Activated CD8-positive, alpha-beta memory T cell treated with anti-CD3 and anti-CD28 coated beads, Interleukin-2, amount 10 ng/mL, durations not matched to agents 7 days and 5 days (primary cell): ENCODE measurements around the gene HOXB1. TPM values are rescaled to one million over a fixed set of nuclear protein-coding genes. Genes with fewer than 3 reads are reported as not detected.
A peak's percentile ranks its signal among the peaks of the same experiment; 100 is the strongest.

ENCODE experiments used
- ATAC-seq: fragments of 150-1000 bp; cut with Tn5 transposase; one replicate; pipeline ENCODE4 v1.10.0; 2021; ENCODE audit warnings: moderate library complexity
- CTCF ChIA-PET: fragments of 350-600 bp; sonication (Branson Sonifier 250); formaldehyde crosslinking; loops from one replicate; lab custom pipeline; 2021; ENCODE audit warnings: antibody characterized with exemption; lab: Charles Lee
- DNase-seq: peaks from one replicate; pipeline ENCODE4 v3.0.0-alpha.2; 2020
- H3K27ac Mint-ChIP-seq: one replicate; pipeline ENCODE4 v1.8.0; 2021; ENCODE audit warnings: mild to moderate bottlenecking, mixed read lengths
- H3K27me3 Mint-ChIP-seq: one replicate; pipeline ENCODE4 v1.8.0; 2021; ENCODE audit warnings: mixed read lengths
- H3K36me3 Mint-ChIP-seq: one replicate; pipeline ENCODE4 v1.8.0; 2021; ENCODE audit warnings: mild to moderate bottlenecking, mixed read lengths
- H3K4me1 Mint-ChIP-seq: one replicate; pipeline ENCODE4 v1.8.0; 2021; ENCODE audit warnings: mixed read lengths
- H3K4me3 Mint-ChIP-seq: one replicate; pipeline ENCODE4 v1.8.0; 2021; ENCODE audit warnings: mild to moderate bottlenecking, moderate library complexity, mixed read lengths
- H3K9me3 Mint-ChIP-seq: one replicate; pipeline ENCODE4 v1.8.0; 2022; ENCODE audit warnings: low read depth, mixed read lengths
- total RNA-seq, 2 experiments: library from RNA; stranded (reverse); gene quantifications; one replicate each; pipeline ENCODE4 v1.2.3, GENCODE V29; 2021

Gene HOXB1
- not detected for total RNA-seq

DNA sequence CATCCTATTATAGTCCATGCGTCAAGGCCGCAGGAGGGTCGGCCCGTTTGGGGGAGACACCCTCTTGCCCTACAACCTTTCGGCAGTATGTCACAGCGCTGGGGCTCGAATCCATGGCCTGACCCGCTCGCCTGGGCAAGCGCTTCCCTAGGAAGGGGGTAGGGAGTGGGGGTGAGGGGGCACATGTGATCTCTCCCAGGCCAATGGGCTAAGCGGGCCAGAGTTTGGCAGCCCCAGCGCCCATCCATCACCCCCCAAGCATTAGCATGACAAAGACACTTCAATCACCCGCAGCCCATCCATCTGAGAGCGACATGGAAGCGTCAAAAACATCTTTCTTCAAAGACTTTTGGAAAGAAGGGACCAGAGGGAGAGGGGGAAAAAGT is at the start of gene HOXB1:
Gene HOXB1 (minus strand): TSS at position 125 of the 386 bp plus-strand sequence. CDS start 107 bp downstream, at position 18.
- Mint-ChIP-seq H3K9me3 (no peaks in the 10 kb centered on the region), H3K27me3 (peaks cover 23% of the 10 kb centered on the region), H3K4me3 (no peak within 1 kb of the TSS), H3K4me1 (no peaks in the 10 kb centered on the region), H3K36me3 (no peaks in the 10 kb centered on the region), H3K27ac (no peak within 1 kb of the TSS)
- CTCF ChIA-PET, result no interaction called here
- DNase-seq, result no peak
- no peak for ATAC-seq

DNA sequence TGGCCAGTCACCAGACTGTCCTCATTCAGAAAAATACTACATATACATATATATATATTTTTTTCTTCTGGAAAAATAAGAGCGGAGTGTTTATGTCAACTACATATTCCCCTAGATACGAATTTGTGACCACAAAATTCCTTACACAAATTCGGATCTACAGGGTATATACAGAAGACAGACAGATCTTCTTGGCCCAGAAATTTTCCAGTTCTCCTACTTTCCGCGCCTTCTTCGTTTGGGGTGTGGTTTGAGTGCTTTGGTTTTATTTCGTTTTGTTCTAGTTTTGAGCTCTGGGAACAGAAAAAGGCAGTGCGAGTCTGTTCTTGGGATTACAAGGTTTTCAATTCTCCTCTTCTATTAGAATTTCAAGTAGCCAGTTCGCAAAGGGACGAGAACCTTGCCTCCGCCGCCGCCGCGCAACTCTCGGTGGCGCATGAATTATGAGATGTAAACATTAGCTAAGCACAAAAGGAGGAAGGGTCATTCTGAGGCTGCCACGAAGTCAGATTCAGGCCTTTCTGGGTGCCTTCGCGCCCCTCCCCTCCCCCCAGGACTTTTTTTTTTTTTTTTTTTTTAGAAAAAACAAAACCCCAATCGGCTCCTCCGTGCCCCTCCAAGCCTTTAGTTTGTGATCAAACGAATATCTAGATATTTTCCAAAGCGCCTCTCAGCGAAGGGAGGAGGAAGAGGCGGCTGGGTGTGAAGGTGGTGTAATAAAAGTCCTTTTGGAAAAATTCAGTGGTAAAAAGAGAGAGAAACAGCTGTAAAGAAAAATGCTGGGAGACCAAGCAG is 49.1 kb upstream of the HOXB1 start:
- CTCF ChIA-PET, result interaction anchor here (0.6 to 0.7 kb wide), 2 partner anchors 33 to 461 kb away, joined by 3 read pairs; no protein-coding TSS in a partner anchor
- peaks cover 48% of the 10 kb centered on the region for H3K27me3 Mint-ChIP-seq
- H3K27ac Mint-ChIP-seq, result peak overlapping the region; percentile 57
- ATAC-seq (no peak), DNase-seq (no peak)
- no peaks in the 10 kb centered on the region for H3K9me3 Mint-ChIP-seq
- peaks cover 9% of the 10 kb centered on the region for H3K36me3 Mint-ChIP-seq
- H3K4me3 Mint-ChIP-seq, result peak overlapping the region; percentile 93
- H3K4me1 Mint-ChIP-seq, result peaks cover 54% of the 10 kb centered on the region

DNA sequence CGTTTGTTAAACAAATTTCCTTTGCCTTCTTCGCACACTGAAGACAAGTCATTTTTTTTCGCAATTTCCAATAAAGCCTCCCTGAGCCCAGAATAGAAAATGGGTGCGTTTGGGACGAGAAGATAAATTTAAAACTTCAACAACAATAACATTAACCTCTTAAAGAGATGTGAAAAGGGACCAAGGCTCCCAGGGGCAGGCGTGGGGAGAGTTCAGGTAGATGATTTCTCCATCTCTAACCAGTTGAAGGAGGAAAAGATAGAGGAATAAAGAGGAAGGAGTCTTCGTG is 48.6 kb upstream of the HOXB1 start:
- no peak for ATAC-seq
- no peak for DNase-seq
- no peaks in the 10 kb centered on the region for H3K9me3 Mint-ChIP-seq
- CTCF ChIA-PET, result interaction anchor here (0.6 to 0.9 kb wide), 2 partner anchors 30 to 34 kb away, joined by 3 read pairs; no protein-coding TSS in a partner anchor
- peaks cover 52% of the 10 kb centered on the region for H3K4me1 Mint-ChIP-seq
- no peak overlapping the region for H3K27ac Mint-ChIP-seq
- H3K36me3 Mint-ChIP-seq, result peaks cover 9% of the 10 kb centered on the region
- H3K27me3 Mint-ChIP-seq, result peaks cover 48% of the 10 kb centered on the region
- peak overlapping the region; percentile 93 for H3K4me3 Mint-ChIP-seq

DNA sequence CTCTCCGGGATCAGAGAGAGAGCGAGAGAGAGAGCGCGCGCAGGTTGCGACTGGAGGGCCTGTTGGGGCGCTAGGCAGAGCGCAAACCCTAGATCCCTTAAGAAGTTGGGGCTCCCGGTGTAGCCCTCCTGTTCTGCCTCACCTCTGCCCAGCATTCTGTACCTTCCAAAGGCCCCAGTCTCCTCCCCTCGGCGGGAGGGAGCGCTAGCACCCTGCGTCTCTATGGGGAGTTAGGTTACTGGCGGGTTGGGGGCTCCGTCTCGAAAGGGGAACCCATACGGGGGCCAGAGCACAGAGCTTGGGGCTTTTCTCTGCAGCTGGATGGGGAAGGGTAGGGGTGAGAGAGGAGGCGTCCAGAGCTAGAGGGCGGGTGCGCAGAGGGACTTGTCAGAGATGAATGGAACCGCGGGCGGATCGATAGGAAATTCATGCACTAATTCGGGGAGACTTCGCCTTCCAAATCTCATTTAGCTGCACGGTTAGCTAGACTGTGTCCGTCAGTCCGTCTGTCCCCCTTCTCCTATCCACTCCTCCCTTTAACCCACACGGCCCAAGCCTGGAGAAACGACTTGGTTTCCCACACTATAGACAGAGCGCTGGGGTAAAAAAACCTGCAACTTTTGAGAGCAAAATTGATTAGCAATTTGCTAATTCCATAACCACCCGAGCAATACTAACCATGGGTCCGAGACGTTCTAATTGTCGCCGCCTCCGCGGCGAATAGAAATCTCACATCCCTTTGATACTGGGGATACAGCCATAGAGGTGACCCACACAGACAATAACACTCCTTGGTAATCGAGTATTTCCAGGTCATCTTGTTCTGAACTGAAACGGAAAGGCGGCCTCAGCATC is 48.0 kb upstream of the HOXB1 start:
- DNase-seq, result peak; percentile 49
- peak overlapping the region; percentile 81 for H3K27ac Mint-ChIP-seq
- peaks cover 51% of the 10 kb centered on the region for H3K4me1 Mint-ChIP-seq
- H3K36me3 Mint-ChIP-seq, result peaks cover 9% of the 10 kb centered on the region
- peak overlapping the region; percentile 93 for H3K4me3 Mint-ChIP-seq
- CTCF ChIA-PET, result interaction anchor here (0.9 kb wide), 2 partner anchors 30 to 36 kb away, joined by 3 read pairs; no protein-coding TSS in a partner anchor
- peaks cover 43% of the 10 kb centered on the region for H3K27me3 Mint-ChIP-seq
- no peaks in the 10 kb centered on the region for H3K9me3 Mint-ChIP-seq
- peak; percentile 59 for ATAC-seq

DNA sequence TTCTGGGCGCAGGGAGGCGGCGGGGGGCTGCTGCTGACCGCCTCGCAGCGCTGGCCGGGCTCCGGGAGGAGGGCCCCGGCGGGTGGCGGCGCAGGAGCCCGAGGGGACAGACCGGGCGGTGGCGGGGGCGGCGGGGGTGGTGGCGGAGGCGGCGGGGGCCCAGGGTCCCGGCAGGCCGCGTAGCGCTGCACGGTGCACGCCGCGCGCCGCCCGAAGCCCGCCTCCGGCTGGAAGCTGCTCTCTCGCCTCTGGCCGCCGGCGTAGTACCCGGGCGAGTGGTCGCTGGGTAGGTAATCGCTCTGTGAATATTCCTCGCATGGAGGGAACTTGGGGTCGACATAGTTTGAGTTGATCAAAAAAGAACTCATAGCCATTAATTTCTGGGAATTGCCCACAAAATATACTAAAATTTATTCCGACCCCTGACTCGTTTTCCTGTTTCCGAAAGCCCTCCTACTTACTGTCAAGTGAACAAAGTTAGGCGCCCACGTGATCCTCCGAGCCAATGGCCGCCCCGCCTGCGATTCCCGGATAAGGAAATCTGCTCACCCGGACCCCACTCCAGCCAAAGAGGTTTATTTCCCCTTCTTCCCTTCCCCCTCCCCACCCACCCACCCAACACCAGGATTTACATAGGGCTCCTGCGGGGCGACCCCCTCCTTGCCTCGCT is 47.3 kb upstream of the HOXB1 start, which contains the start of gene HOXB4:
Gene HOXB4 (minus strand): TSS at position 405 of the 670 bp plus-strand sequence. CDS start 31 bp downstream, at position 374.
- peaks cover 38% of the 10 kb centered on the region for H3K27me3 Mint-ChIP-seq

DNA sequence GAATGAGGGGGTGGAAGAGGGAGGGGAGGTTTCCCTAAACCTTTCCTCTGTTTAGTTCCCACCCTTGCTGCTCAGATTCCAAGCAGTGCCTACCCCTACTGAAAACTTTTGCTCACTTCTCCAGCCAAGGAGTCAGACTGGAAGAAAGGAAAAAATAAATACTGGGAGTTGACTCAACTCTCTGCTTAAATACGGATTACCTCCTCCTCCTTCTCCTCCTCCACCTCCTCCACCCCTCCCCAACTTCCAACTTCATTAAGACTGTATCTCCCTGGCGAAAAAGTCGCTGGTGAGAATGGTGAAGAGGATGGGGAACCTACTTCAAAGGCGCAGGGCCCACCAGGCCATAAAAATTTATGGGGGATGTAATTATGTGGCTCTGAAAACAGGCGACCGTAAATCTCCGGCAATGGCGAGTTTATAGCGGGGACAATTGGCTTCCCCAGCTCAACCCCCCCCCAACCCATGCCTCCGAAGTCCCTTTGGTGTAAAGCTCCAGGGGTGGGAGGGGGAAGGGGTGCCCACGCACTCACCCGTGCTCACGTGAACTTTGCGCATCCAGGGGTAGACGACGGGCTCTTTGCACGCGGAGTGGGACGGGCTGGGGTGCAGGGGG is 46.6 kb upstream of the HOXB1 start:
- Mint-ChIP-seq H3K4me1 (peaks cover 44% of the 10 kb centered on the region), H3K27me3 (peaks cover 32% of the 10 kb centered on the region), H3K4me3 (peak overlapping the region; percentile 93), H3K27ac (peak overlapping the region; percentile 75), H3K9me3 (no peaks in the 10 kb centered on the region), H3K36me3 (peaks cover 9% of the 10 kb centered on the region)
- peak; percentile 21 for ATAC-seq
- DNase-seq, result peak; percentile 49
- CTCF ChIA-PET, result interaction anchor here (0.9 kb wide), 1 partner anchor 226 kb away, joined by 3 read pairs; no protein-coding TSS in a partner anchor

More for the DNA sequence above, 47.3 kb upstream of the HOXB1 start, which contains the start of gene HOXB4:
- ATAC-seq (peak; percentile 89), DNase-seq (peak; percentile 87)
- H3K4me1 Mint-ChIP-seq, result peaks cover 51% of the 10 kb centered on the region
- H3K4me3 Mint-ChIP-seq, result peak within 1 kb of the TSS; percentile 93
- H3K27ac Mint-ChIP-seq, result peak within 1 kb of the TSS; percentile 89
- H3K9me3 Mint-ChIP-seq, result no peaks in the 10 kb centered on the region
- CTCF ChIA-PET, result interaction anchor here (0.9 kb wide), 3 partner anchors 29 to 227 kb away, joined by 3 read pairs; no protein-coding TSS in a partner anchor
- peaks cover 9% of the 10 kb centered on the region for H3K36me3 Mint-ChIP-seq

DNA sequence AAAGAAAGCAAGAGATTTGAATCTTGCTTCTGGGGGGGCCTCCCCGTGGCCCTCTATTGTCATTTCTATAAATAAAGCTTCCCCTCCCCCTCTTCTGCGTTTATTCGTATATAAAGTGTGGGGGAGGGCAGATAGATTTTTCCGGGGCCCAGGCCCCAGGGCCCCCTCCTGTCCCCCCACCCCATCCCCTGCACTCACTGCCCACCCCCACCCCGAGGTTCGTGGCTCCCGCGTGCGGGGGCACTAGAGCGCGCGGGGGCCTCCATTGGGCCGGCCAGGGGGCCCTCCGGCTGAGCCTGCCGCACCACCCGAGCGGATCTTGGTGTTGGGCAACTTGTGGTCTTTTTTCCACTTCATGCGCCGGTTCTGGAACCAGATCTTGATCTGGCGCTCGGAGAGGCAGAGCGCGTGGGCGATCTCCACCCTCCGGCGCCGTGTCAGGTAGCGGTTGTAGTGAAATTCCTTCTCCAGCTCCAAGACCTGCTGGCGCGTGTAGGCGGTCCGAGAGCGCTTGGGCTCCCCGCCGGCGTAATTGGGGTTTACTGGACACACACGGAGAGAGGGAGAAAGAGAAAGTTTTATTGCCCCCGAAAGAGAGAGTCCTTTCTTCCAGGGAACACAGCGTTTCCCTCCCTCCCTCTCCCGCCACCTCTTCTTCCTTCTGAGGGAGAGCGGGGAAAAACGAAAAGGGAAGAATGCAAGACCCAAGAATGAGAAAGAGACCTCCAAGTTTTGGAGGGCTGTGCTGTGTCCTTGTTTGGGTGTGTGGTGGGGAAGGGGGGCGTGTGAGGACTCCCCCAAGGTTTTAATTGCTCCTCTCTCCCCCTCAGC is 45.9 kb upstream of the HOXB1 start:
- Mint-ChIP-seq H3K27me3 (peaks cover 28% of the 10 kb centered on the region), H3K27ac (peak overlapping the region; percentile 75), H3K36me3 (peaks cover 9% of the 10 kb centered on the region), H3K4me1 (peaks cover 41% of the 10 kb centered on the region), H3K9me3 (no peaks in the 10 kb centered on the region), H3K4me3 (peak overlapping the region; percentile 93)
- ATAC-seq (no peak), DNase-seq (no peak)
- CTCF ChIA-PET, result interaction anchor here (0.9 to 1.3 kb wide), 2 partner anchors 86 to 225 kb away, joined by 3 read pairs; no protein-coding TSS in a partner anchor

DNA sequence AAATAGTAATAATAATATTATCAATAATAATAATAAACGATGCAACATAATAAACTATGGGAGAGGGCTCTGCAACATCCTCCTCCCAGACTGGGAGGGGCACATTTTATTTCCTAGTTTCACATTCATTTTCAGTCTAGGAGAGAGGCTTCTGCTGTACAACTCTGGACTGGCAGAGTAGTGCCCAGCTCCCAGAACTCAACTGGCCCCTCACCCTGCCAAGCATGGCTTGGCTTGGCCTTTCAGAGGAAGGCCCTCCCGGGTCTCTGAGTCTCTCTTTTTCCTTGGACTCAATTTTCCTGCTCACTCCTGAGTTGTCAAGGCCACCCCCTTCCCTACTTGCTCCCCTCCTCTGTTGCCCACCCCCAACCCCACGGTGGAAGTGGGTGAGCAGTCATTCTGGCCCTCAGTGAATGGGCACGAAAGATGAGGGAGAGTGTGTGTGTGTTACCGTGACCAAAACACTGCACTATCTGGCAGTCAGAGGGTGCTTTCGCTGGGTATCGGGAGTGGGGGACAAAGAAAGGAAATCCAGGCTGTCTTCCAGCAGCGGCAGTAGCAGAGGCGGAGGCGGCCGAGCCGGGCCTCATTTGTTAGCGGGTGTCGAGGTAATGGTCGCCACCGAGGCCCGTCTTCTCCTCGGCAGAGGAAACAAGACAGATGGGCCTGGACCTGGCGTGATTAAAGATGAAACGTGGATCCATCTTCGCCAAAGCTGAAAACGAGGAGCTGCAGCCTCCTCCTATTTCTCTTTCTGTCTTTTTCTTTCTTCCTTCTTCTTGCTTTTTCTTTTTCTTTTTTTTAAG is 45.1 kb upstream of the HOXB1 start:
- no peak for ATAC-seq
- CTCF ChIA-PET, result interaction anchor here (1.3 kb wide), 1 partner anchor 85 kb away, joined by 3 read pairs; no protein-coding TSS in a partner anchor
- H3K27me3 Mint-ChIP-seq, result peaks cover 20% of the 10 kb centered on the region
- peaks cover 9% of the 10 kb centered on the region for H3K36me3 Mint-ChIP-seq
- H3K4me3 Mint-ChIP-seq, result peak overlapping the region; percentile 6
- peak overlapping the region; percentile 8 for H3K27ac Mint-ChIP-seq
- DNase-seq, result no peak
- no peaks in the 10 kb centered on the region for H3K9me3 Mint-ChIP-seq
- H3K4me1 Mint-ChIP-seq, result peaks cover 36% of the 10 kb centered on the region

DNA sequence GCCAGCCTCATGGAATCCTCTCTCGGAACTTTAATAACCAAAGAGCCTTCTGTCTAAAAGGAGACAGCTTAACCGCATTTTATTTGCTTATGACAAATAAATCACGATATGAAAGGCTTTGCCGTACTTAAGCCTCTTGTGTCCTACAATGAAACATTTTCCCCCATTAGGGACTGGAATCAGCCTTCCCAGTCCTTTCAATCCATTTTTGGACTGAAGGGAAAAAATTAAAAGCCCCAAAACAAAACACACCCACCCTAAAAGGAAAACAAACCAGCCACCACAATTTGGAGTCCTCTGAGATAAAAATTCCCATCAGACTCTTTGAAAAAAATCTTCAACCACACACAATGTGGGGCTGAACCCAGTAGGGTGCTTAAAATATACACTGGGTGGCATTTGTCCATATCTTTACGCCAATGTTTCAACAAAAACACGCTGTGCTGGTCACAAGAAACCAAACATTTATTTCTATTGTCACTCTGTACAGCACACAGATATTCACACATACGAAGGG is 44.3 kb upstream of the HOXB1 start:
- peaks cover 9% of the 10 kb centered on the region for H3K36me3 Mint-ChIP-seq

DNA sequence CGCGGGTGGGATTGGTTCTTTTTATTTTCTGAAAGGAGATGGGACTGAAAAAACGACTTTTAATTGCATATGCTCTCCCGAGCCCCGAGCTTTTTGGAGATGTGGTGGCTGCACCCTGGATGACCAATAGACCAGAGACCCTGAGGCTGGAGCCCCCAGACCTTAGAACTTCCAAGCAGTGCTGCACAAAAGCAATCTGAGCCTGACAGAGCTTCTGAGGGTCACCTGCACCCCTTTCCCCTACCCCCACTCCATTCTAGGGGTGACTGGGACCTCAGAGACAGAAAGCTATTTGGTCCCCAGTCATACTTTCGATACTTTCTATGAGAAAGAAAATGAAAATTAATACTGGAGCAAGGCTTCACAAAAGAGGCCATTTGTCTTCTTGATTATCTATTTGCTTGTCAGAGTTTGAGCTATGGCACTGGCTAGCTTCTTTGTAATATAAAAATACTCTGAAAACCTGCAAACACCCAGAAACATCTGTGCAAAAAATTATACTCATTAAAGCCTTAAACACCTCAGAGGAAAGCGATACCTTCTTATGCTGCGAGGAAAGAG is 43.8 kb upstream of the HOXB1 start:
- no peak for ATAC-seq
- peaks cover 30% of the 10 kb centered on the region for H3K4me1 Mint-ChIP-seq
- H3K36me3 Mint-ChIP-seq, result peaks cover 7% of the 10 kb centered on the region
- DNase-seq, result no peak
- H3K4me3 Mint-ChIP-seq, result no peak overlapping the region
- H3K9me3 Mint-ChIP-seq, result no peaks in the 10 kb centered on the region
- H3K27ac Mint-ChIP-seq, result no peak overlapping the region
- CTCF ChIA-PET, result interaction anchor here (0.7 to 1.5 kb wide), 3 partner anchors 71 to 86 kb away, joined by 3 to 4 read pairs (median 4); no protein-coding TSS in a partner anchor
- H3K27me3 Mint-ChIP-seq, result peaks cover 8% of the 10 kb centered on the region

More for the DNA sequence above, 44.3 kb upstream of the HOXB1 start:
- Mint-ChIP-seq H3K27me3 (peaks cover 12% of the 10 kb centered on the region), H3K4me1 (peaks cover 33% of the 10 kb centered on the region), H3K9me3 (no peaks in the 10 kb centered on the region), H3K4me3 (no peak overlapping the region), H3K27ac (no peak overlapping the region)
- no peak for ATAC-seq
- DNase-seq, result no peak
- CTCF ChIA-PET, result interaction anchor here (1.0 to 1.5 kb wide), 2 partner anchors 71 to 83 kb away, joined by 4 read pairs; no protein-coding TSS in a partner anchor
